ENCODE results near the gene SKAP2.

DNA sequence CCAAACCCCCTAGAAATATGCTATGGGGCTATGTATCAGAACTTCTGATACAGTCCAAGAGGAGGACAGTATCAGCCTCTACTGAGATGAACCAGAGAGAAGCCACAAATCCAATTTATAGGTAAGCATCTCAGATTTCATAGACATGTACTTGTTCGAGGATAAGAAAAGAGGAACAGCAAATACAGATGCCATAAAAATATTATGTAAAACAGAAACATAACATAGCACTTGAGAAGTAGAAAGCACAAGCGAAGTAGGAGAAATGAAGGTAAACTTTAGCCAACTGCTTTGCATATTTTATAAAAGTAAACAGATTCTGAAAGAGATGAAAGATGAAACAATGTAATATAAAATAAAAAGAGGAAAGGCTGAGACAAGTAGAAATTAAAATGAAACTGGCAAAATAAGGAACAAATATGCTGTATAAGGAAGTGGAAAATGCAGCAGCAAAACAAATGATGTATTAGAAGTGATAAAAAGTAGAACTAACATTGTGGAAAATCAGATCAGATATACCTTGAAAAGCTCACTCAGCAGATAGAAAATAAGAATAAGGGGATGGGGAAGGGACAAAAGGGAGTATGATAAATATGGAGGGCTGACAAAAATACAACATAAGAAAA is 135.1 kb downstream of the SKAP2 start:
- TF ChIP-seq POLR2A (IDR thresholded peaks at IDR 0.05) (no peak), CTCF (IDR thresholded peaks at IDR 0.05) (no peak), EP300 (IDR thresholded peaks at IDR 0.05) (no peak), POLR2AphosphoS5 (IDR thresholded peaks at IDR 0.05) (no peak)
